Esophagus squamous epithelium (tissue), 5 donors: ENCODE measurements around the gene ESYT1. TPM values are rescaled to one million over a fixed set of nuclear protein-coding genes. Genes with fewer than 3 reads are reported as not detected.

ENCODE experiments used
- DNase-seq: peaks from one replicate; lab custom pipeline; 2025; lab: John Stamatoyannopoulos, UW
- H3K27ac ChIP-seq, 4 donors: fragments of 200-600 bp; sonication (generic); one replicate each; pipeline ENCODE4 v1.5.1; 2016 to 2019; ENCODE audit warnings: mild to moderate bottlenecking in 1 of 4
- H3K27me3 ChIP-seq, 4 donors: fragments of 200-600 bp; sonication (generic); 1 replicate in 3 of 4; 2 replicates in 1 of 4; pipeline versions ENCODE4 v1.5.1 to v1.6.0; 2017 to 2021; ENCODE audit warnings: antibody characterized with exemption in 1 of 4
- H3K36me3 ChIP-seq, 3 donors: fragments of 200-600 bp; sonication (generic); one replicate each; pipeline ENCODE4 v1.5.1; 2016 to 2019
- H3K4me1 ChIP-seq, 3 donors: fragments of 200-600 bp; sonication (generic); one replicate each; pipeline ENCODE4 v1.5.1; 2017 to 2019
- H3K4me3 ChIP-seq, 4 donors: fragments of 200-600 bp; sonication (generic); 1 replicate in 3 of 4; 2 replicates in 1 of 4; pipeline ENCODE4 v1.5.1; 2016 to 2019; ENCODE audit warnings: mild to moderate bottlenecking in 2 of 4, moderate library complexity in 1 of 4
- H3K9me3 ChIP-seq, 3 donors: fragments of 200-600 bp; sonication (generic); one replicate each; pipeline ENCODE4 v1.5.1; 2016 to 2019
- POLR2A ChIP-seq, 4 donors: fragments of 450-650 bp; IDR thresholded peaks; one replicate each; pipeline ENCODE4 v1.6.1; 2017; ENCODE audit warnings: antibody characterized with exemption in 4 of 4, mild to moderate bottlenecking in 4 of 4, moderate library complexity in 3 of 4
- WGBS, 2 donors: methylation state at CpG; one replicate each; pipeline ENCODE4 v1.1.5; 2018; 5-methylcytosine and 5-hydroxymethylcytosine counted together
- intact Hi-C: fragments of 100-400 bp; cut with DNase I; formaldehyde crosslinking; loops from one replicate; pipeline ENCODE4 v1.15.0; 2022
- total RNA-seq, 4 donors: library from RNA; depleted of rRNA; stranded (reverse); fragments of >200 nt; gene quantifications; one replicate each; pipeline ENCODE4 v1.1.0, GENCODE V29; 2016
- TF ChIP-seq, protein P1 (sequence below), 6 experiments: fragments of 450-650 bp in 4 of 6; fragments of 200-600 bp in 2 of 6; sonication (generic) in 2 of 6; IDR thresholded peaks; one replicate each; pipeline ENCODE4 v1.5.1; 2016 to 2019; ENCODE audit warnings: antibody characterized with exemption in 6 of 6, mild to moderate bottlenecking in 4 of 6, moderate library complexity in 4 of 6
- donor health status: DM: yes; HTN: yes; CAD: no.

Gene ESYT1
- total RNA-seq, 4 donors from 2014 or later = 42.6 to 70.8 (median 62.5) TPM

DNA sequence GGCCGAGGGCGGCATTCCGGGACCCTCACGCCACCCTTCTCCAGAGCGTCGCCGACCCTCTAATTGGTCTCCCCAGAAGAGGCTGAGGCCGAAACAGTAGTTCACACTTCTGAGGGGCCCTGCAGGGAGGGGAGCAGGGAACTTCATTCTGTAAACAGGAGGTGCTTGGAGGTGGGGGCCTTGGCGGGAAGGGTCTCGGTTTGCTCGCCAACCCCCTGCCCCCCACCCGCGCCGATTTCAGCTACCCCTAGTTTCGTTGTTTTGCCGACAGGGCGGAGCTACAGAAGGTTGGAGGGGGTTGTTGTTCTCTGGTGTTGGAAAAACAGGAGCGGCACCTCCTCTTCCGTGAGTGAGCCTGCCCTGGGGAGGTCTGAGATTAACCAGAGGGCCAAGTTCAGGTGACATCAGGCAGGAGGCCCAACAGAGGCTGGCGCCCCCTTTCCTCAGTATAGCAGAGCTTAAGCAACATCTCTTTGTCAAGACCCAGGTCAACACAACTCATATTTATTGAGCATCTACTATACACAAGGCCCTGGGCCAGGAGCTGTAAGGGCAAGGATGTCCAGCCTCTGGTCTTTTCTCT, 47.4 kb upstream of the ESYT1 start:
- DNase-seq = no peak
- peaks cover 0 to 12% (median 0%) of the 10 kb centered on the region in 4 donors for H3K27me3 ChIP-seq
- TF ChIP-seq POLR2A (IDR thresholded peaks at IDR 0.05) = peak in 1 of 4 donors; percentile 36
- TF ChIP-seq, protein P1, sequence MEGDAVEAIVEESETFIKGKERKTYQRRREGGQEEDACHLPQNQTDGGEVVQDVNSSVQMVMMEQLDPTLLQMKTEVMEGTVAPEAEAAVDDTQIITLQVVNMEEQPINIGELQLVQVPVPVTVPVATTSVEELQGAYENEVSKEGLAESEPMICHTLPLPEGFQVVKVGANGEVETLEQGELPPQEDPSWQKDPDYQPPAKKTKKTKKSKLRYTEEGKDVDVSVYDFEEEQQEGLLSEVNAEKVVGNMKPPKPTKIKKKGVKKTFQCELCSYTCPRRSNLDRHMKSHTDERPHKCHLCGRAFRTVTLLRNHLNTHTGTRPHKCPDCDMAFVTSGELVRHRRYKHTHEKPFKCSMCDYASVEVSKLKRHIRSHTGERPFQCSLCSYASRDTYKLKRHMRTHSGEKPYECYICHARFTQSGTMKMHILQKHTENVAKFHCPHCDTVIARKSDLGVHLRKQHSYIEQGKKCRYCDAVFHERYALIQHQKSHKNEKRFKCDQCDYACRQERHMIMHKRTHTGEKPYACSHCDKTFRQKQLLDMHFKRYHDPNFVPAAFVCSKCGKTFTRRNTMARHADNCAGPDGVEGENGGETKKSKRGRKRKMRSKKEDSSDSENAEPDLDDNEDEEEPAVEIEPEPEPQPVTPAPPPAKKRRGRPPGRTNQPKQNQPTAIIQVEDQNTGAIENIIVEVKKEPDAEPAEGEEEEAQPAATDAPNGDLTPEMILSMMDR (IDR thresholded peaks at IDR 0.05) = no peak
- H3K27ac ChIP-seq = peak overlapping the region; percentile 90 to 99 (median 94)
- intact Hi-C loops = no loop called here
- WGBS, 2 donors = 37% methylated on average over 2 of the region's 20 CpGs; no CpG with 5 or more reads in 1 of the 2 donors
- H3K4me3 ChIP-seq = peak overlapping the region; percentile 67 to 82 (median 78)
- H3K4me1 ChIP-seq = peaks cover 4 to 71% (median 6%) of the 10 kb centered on the region in 3 donors
- H3K9me3 ChIP-seq = no peaks in the 10 kb centered on the region
- peaks cover 0 to 37% (median 0%) of the 10 kb centered on the region in 3 donors for H3K36me3 ChIP-seq

DNA sequence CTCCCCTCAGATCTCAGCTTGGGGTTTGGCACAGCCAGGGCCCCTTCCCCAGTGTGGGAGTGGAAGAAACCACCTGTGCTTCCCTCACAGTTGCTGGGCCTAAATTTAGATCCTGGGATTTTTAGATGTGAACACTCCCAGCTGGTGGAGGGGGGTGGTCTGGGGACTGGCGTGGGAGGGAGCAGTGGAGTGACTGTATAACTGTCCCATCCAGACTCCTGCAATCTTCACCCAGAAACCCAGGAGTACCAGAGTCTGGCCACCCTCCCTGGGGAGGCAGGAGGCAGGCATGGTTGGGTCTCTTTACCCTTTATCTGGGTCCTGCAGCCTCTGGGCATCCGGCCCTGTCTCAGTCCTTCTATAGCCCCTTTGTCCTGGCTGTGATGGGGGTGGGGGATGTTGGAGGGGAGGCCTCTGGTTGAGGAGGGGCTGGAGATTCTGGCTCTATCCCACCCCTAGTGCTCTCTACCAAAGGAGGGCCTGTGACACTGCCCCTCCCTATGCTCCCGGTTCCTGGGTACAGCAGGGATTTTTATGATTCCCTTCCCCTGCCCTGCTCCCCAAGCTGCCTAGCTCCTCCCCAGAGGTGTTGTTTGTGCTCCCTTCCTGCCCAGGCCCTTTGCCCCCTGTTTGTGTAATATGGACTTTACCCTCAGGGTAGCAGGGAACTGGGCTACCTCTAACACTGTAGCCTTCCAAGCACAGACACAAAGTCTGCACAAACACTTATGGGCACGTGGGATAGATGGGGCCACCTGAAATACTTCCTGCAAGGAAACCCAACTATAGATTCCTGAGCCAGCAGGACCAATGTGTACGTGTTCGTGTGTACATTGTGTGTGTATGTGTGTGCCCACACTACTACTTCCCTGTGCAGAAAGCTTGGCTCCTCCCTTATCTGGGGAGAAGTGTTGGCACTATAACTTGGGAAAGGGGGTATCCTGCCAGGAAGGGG, 46.4 kb upstream of the ESYT1 start:
- intact Hi-C loops = no loop called here
- 45 to 71% methylated on average over 1 to 5 of the region's 6 CpGs for WGBS, 2 donors
- H3K27ac ChIP-seq = peak overlapping the region; percentile 90 to 99 (median 94)
- DNase-seq = no peak
- peak overlapping the region; percentile 67 to 82 (median 78) for H3K4me3 ChIP-seq
- no peak for TF ChIP-seq POLR2A (IDR thresholded peaks at IDR 0.05)
- TF ChIP-seq, protein P1 (IDR thresholded peaks at IDR 0.05) = no peak
- H3K27me3 ChIP-seq = peaks cover 0 to 12% (median 0%) of the 10 kb centered on the region in 4 donors
- peaks cover 0 to 42% (median 0%) of the 10 kb centered on the region in 3 donors for H3K36me3 ChIP-seq
- no peaks in the 10 kb centered on the region for H3K9me3 ChIP-seq
- H3K4me1 ChIP-seq = peaks cover 4 to 81% (median 6%) of the 10 kb centered on the region in 3 donors

DNA sequence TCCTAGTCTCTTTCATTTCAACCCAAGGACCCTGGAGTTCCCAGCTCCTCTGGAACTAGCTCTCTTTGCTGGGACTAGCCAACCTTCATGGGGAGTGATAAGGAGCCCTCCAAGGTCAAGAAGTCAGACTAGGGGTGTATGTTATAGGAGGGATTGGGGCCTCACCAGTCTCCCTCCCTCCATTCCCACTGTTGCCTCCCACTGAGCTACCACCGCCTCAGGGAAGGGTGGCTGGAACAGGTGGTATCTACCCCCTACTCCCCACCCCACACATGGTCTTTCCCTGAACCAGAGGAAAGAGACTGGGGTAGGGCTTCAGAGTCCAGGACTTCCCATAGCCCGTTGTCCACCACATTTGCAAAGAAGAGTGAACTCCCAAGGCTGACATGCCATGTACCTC, 45.7 kb upstream of the ESYT1 start:
- Histone ChIP-seq H3K4me3 (peak overlapping the region in 3 of 4 donors; percentile 67 to 82 (median 81)), H3K36me3 (peaks cover 0 to 49% (median 0%) of the 10 kb centered on the region in 3 donors), H3K4me1 (peaks cover 4 to 88% (median 6%) of the 10 kb centered on the region in 3 donors), H3K27me3 (peaks cover 0 to 12% (median 0%) of the 10 kb centered on the region in 4 donors), H3K27ac (peak overlapping the region in 3 of 4 donors; percentile 91 to 99 (median 98)), H3K9me3 (no peaks in the 10 kb centered on the region)
- TF ChIP-seq, protein P1 (IDR thresholded peaks at IDR 0.05) = no peak
- TF ChIP-seq POLR2A (IDR thresholded peaks at IDR 0.05) = no peak
- 73% methylated on average over 2 of the region's 2 CpGs; no CpG with 5 or more reads in 1 of the 2 donors for WGBS, 2 donors
- no peak for DNase-seq
- intact Hi-C loops = no loop called here

DNA sequence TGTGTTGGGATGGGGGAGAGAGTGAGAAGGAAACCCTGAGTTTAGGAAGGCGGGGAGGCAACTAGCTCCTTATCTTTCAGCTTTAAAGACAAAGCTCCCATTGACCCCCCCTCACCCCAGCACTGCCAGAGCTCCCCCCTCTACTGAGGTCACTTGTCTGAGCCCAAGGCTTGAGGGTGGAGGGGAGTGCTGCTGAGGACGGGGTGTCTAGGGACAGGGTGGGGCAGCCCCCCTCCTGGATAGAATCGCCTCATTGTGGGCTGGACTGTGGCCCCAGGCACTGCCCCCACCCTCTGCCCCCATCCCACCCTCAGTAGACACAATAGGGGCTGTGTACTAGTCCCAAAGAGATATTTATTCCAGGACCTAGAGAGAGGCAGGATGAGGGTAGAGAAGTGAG, 45.1 kb upstream of the ESYT1 start:
- Histone ChIP-seq H3K27me3 (peaks cover 0 to 12% (median 0%) of the 10 kb centered on the region in 4 donors), H3K27ac (peak overlapping the region in 3 of 4 donors; percentile 91 to 99 (median 98)), H3K9me3 (no peaks in the 10 kb centered on the region), H3K36me3 (peaks cover 0 to 55% (median 0%) of the 10 kb centered on the region in 3 donors), H3K4me3 (no peak overlapping the region), H3K4me1 (peaks cover 4 to 89% (median 6%) of the 10 kb centered on the region in 3 donors)
- 62 to 73% methylated on average over 3 of the region's 3 CpGs for WGBS, 2 donors
- TF ChIP-seq, protein P1 (IDR thresholded peaks at IDR 0.05) = no peak
- no peak for TF ChIP-seq POLR2A (IDR thresholded peaks at IDR 0.05)
- intact Hi-C loops = no loop called here
- no peak for DNase-seq
